Transverse colon (tissue), 4 donors: ENCODE results near the gene UBAP2. TPM values are rescaled to one million over a fixed set of nuclear protein-coding genes. Genes with fewer than 3 reads are reported as not detected.

Experiments used
- DNase-seq: peaks from one replicate; pipeline ENCODE4 v3.0.0-alpha.2; 2019
- H3K27ac ChIP-seq, 4 donors: fragments of 200-600 bp; sonication (generic); 2 replicates each; pipeline ENCODE4 v1.5.1; 2016 to 2018; ENCODE audit warnings: inconsistent platforms in 4 of 4
- H3K27me3 ChIP-seq: fragments of 200-600 bp; sonication (generic); 2 replicates; pipeline ENCODE4 v1.5.1; 2017; ENCODE audit warnings: inconsistent platforms
- H3K36me3 ChIP-seq, 4 donors: fragments of 200-600 bp; sonication (generic); 2 replicates each; pipeline ENCODE4 v1.5.1; 2017 to 2019; ENCODE audit warnings: inconsistent platforms in 4 of 4
- H3K4me1 ChIP-seq, 4 donors: fragments of 200-600 bp; sonication (generic); 2 replicates each; pipeline ENCODE4 v1.5.1; 2017 to 2020; ENCODE audit warnings: inconsistent platforms in 4 of 4
- H3K4me3 ChIP-seq, 4 donors: fragments of 200-600 bp; sonication (generic); 1 replicate in 1 of 4; 2 replicates in 3 of 4; pipeline versions ENCODE4 v1.5.1 to v1.6.1; 2017 to 2019; ENCODE audit warnings: inconsistent platforms in 4 of 4
- H3K9me3 ChIP-seq, 2 donors: fragments of 200-600 bp; sonication (generic); 2 replicates each; pipeline ENCODE4 v1.5.1; 2017 to 2019; ENCODE audit warnings: inconsistent platforms in 2 of 2
- CTCF ChIP-seq, 5 experiments: fragments of 200-600 bp in 3 of 5; fragments of 450-650 bp in 2 of 5; sonication (generic) in 3 of 5; IDR thresholded peaks; 1 replicate in 2 of 5; 2 replicates in 3 of 5; pipeline ENCODE4 v1.5.1; 2016 to 2017; ENCODE audit warnings: antibody characterized with exemption in 5 of 5, inconsistent platforms in 3 of 5, mild to moderate bottlenecking in 2 of 5, moderate library complexity in 1 of 5
- EP300 ChIP-seq: sonication (generic); formaldehyde crosslinking; IDR thresholded peaks from one replicate; pipeline ENCODE4 v1.6.1; 2017; ENCODE audit warnings: antibody characterized with exemption, low read depth
- POLR2A ChIP-seq: fragments of 450-650 bp; IDR thresholded peaks from one replicate; pipeline ENCODE4 v1.6.1; 2016; ENCODE audit warnings: antibody characterized with exemption, mild to moderate bottlenecking, moderate library complexity
- POLR2AphosphoS5 ChIP-seq, 3 donors: sonication (generic); formaldehyde crosslinking; IDR thresholded peaks; one replicate each; pipeline ENCODE4 v1.6.1; 2016; ENCODE audit warnings: antibody characterized with exemption in 3 of 3
- whole genome bisulfite sequencing, 2 donors: methylation state at CpG; one replicate each; pipeline ENCODE4 v1.1.5; 2018; ENCODE audit warnings: low coverage in 1 of 2; 5-methylcytosine and 5-hydroxymethylcytosine counted together
- in situ Hi-C, 4 donors: fragments of 200-750 bp; cut with MboI; loops; one replicate each; pipeline versions ENCODE4 v1.15.0 to v1.15.1; 2017; ENCODE audit warnings: low sequenced_read_pairs in 3 of 4, low pct_ligation_motif_present in 1 of 4, low pct_unique_long_range_greater_than_20kb in 1 of 4
- intact Hi-C: fragments of 100-400 bp; cut with DNase I; formaldehyde crosslinking; loops from one replicate; pipeline ENCODE4 v1.15.1; 2023; ENCODE audit warnings: low total_unique reads
- total RNA-seq, 4 donors: library from RNA; depleted of rRNA; stranded (reverse); fragments of >200 nt; gene quantifications; one replicate each; pipeline ENCODE4 v1.1.0, GENCODE V29; 2016

UBAP2 gene
- total RNA-seq, 4 donors from 2014 or later: 22.5 to 52.1 (median 31.7) TPM

GRCh38 chr9:33913541-33913940 lies 135.1 kb downstream of the UBAP2 start:
- WGBS, 2 donors: 96% methylated on average over 1 of the region's 1 CpG; no CpG with 5 or more reads in 1 of the 2 donors
- intact Hi-C loops (no loop called here), in situ Hi-C loops (no loop called here)
- Histone ChIP-seq H3K27ac (no peak overlapping the region), H3K9me3 (no peaks in the 10 kb centered on the region), H3K27me3 (no peaks in the 10 kb centered on the region), H3K36me3 (peaks cover 0 to 25% (median 4%) of the 10 kb centered on the region in 4 donors), H3K4me1 (no peaks in the 10 kb centered on the region), H3K4me3 (no peak overlapping the region)
- TF ChIP-seq CTCF (IDR thresholded peaks at IDR 0.05) (no peak), EP300 (no peak), POLR2AphosphoS5 (IDR thresholded peaks at IDR 0.05) (no peak)
- no peak for DNase-seq

GRCh38 chr9:33908749-33909148 lies 139.9 kb downstream of the UBAP2 start:
- in situ Hi-C loops: no loop called here
- TF ChIP-seq POLR2AphosphoS5 (IDR thresholded peaks at IDR 0.05): no peak
- no peak for TF ChIP-seq POLR2A
- no peak for TF ChIP-seq EP300
- no peak for TF ChIP-seq CTCF (IDR thresholded peaks at IDR 0.05)
- Histone ChIP-seq H3K36me3 (peaks cover 0 to 13% (median 4%) of the 10 kb centered on the region in 4 donors), H3K4me3 (no peak overlapping the region), H3K9me3 (no peaks in the 10 kb centered on the region), H3K27ac (no peak overlapping the region), H3K4me1 (no peaks in the 10 kb centered on the region), H3K27me3 (no peaks in the 10 kb centered on the region)
- intact Hi-C loops: no loop called here
- DNase-seq: no peak
- 93 to 96% methylated on average over 3 to 4 of the region's 4 CpGs for WGBS, 2 donors

- 97 to 100% methylated on average over 1 to 3 of the region's 3 CpGs for WGBS, 2 donors
- TF ChIP-seq EP300: no peak
- no peak for TF ChIP-seq POLR2A
- no peak for TF ChIP-seq POLR2AphosphoS5 (IDR thresholded peaks at IDR 0.05)
- TF ChIP-seq CTCF (IDR thresholded peaks at IDR 0.05): no peak
- in situ Hi-C loops (no loop called here), intact Hi-C loops (no loop called here)
- no peak overlapping the region for H3K4me3 ChIP-seq
- H3K36me3 ChIP-seq: peaks cover 0 to 8% (median 2%) of the 10 kb centered on the region in 4 donors
- no peaks in the 10 kb centered on the region for H3K27me3 ChIP-seq
- no peaks in the 10 kb centered on the region for H3K9me3 ChIP-seq
- no peaks in the 10 kb centered on the region for H3K4me1 ChIP-seq
- no peak for DNase-seq
- no peak overlapping the region for H3K27ac ChIP-seq
Observed at GRCh38 chr9:33908114-33908513, 140.6 kb downstream of the UBAP2 start.

- Histone ChIP-seq H3K4me1 (no peaks in the 10 kb centered on the region), H3K4me3 (no peak overlapping the region), H3K36me3 (peaks cover 0 to under 1% (median 0%) of the 10 kb centered on the region in 4 donors), H3K27me3 (no peaks in the 10 kb centered on the region), H3K27ac (no peak overlapping the region), H3K9me3 (no peaks in the 10 kb centered on the region)
- intact Hi-C loops (no loop called here), in situ Hi-C loops (no loop called here)
- WGBS, 2 donors: 73 to 79% methylated on average over 2 to 4 of the region's 4 CpGs
- TF ChIP-seq POLR2A (no peak), POLR2AphosphoS5 (IDR thresholded peaks at IDR 0.05) (no peak), EP300 (no peak), CTCF (IDR thresholded peaks at IDR 0.05) (no peak)
- DNase-seq: no peak
Observed at GRCh38 chr9:33907347-33907746, 141.3 kb downstream of the UBAP2 start.
